Measurements from ENCODE around the gene TST.

Gene TST

DNA sequence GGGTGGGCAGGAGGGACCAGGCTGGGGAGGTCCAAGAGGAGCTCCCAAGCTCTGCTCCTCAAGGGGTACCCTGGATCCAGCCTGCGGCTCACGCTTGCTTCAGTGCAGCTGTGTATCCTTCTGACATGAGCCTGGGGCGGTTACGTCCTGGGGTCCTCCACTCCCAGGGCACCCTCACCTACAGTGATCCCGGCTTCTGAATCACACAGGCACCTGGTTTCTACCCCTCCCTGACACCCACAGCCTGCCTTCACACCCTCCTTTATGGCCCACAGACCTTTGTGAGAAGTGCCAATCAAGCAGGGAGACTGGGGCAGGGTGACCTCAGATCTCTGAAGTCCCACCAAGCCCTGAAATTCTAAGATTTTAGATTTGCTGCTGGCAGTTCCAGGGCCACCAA, 1.8 kb upstream of the TST start:
- TF ChIP-seq, protein P1, sequence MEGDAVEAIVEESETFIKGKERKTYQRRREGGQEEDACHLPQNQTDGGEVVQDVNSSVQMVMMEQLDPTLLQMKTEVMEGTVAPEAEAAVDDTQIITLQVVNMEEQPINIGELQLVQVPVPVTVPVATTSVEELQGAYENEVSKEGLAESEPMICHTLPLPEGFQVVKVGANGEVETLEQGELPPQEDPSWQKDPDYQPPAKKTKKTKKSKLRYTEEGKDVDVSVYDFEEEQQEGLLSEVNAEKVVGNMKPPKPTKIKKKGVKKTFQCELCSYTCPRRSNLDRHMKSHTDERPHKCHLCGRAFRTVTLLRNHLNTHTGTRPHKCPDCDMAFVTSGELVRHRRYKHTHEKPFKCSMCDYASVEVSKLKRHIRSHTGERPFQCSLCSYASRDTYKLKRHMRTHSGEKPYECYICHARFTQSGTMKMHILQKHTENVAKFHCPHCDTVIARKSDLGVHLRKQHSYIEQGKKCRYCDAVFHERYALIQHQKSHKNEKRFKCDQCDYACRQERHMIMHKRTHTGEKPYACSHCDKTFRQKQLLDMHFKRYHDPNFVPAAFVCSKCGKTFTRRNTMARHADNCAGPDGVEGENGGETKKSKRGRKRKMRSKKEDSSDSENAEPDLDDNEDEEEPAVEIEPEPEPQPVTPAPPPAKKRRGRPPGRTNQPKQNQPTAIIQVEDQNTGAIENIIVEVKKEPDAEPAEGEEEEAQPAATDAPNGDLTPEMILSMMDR (IDR thresholded peaks at IDR 0.05), result no peak
- no peak for DNase-seq
- peaks cover 66% of the 10 kb centered on the region for H3K4me1 Mint-ChIP-seq
- no peak overlapping the region for H3K27ac Mint-ChIP-seq
- H3K27me3 Mint-ChIP-seq (ENCODE audit: low read depth, poor library complexity), result no peaks in the 10 kb centered on the region
- H3K36me3 Mint-ChIP-seq (ENCODE audit: low read depth), result peaks cover 20% of the 10 kb centered on the region
- peak overlapping the region; percentile 90 for H3K4me3 Mint-ChIP-seq
- H3K9me3 Mint-ChIP-seq, result no peaks in the 10 kb centered on the region

DNA sequence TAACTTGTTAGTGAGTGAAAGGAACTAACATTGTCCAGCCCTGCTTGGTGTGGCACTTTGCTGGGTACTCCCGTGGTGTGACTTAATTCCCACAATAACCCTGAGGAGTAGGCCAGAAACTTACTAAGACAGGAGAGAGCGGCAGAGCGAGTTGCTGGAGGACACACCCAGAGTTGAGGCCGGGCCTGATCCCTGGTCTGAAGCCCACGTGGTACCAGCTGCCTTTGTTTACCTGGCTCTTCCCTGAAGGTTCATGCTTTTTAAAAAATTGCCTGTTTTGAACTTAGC, 889 bp upstream of the TST start:
- Mint-ChIP-seq H3K27ac (peak overlapping the region; percentile 72), H3K36me3 (ENCODE audit: low read depth) (peaks cover 12% of the 10 kb centered on the region), H3K9me3 (no peaks in the 10 kb centered on the region), H3K27me3 (ENCODE audit: low read depth, poor library complexity) (peaks cover 2% of the 10 kb centered on the region), H3K4me1 (peaks cover 61% of the 10 kb centered on the region), H3K4me3 (peak overlapping the region; percentile 90)
- no peak for DNase-seq
- TF ChIP-seq, protein P1 (IDR thresholded peaks at IDR 0.05), result no peak

DNA sequence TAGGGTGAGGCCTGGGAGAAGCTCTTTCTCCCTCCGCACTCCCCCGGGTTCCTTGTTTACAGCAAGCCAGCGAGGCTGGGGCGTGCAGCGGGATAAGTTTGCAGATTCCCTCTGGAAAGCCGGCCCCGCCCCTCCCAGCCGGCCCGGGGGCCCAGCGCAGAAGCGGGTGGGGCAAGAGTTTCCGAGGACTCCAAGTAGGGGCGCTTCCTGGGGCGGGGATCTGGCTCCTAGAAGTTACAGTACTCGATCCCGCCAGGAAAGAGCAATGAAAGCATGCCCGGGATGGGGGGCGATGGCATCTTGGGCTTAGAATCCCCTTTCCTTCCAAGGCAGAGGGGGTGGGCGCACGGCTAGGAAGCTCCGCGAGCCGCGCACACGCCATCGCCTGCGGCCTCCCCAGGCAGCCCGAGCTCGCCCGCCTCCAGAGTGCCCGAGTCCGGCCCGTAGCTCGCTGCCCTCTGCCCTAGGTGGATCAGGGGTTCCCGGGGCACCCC, 385 bp downstream of the TST start:
- Mint-ChIP-seq H3K4me1 (peaks cover 61% of the 10 kb centered on the region), H3K9me3 (no peaks in the 10 kb centered on the region), H3K27ac (peak overlapping the region; percentile 66), H3K4me3 (peak overlapping the region; percentile 91), H3K27me3 (ENCODE audit: low read depth, poor library complexity) (peaks cover 3% of the 10 kb centered on the region), H3K36me3 (ENCODE audit: low read depth) (peaks cover 5% of the 10 kb centered on the region)
- TF ChIP-seq, protein P1 (IDR thresholded peaks at IDR 0.05), result no peak
- DNase-seq, result peak; percentile 77

DNA sequence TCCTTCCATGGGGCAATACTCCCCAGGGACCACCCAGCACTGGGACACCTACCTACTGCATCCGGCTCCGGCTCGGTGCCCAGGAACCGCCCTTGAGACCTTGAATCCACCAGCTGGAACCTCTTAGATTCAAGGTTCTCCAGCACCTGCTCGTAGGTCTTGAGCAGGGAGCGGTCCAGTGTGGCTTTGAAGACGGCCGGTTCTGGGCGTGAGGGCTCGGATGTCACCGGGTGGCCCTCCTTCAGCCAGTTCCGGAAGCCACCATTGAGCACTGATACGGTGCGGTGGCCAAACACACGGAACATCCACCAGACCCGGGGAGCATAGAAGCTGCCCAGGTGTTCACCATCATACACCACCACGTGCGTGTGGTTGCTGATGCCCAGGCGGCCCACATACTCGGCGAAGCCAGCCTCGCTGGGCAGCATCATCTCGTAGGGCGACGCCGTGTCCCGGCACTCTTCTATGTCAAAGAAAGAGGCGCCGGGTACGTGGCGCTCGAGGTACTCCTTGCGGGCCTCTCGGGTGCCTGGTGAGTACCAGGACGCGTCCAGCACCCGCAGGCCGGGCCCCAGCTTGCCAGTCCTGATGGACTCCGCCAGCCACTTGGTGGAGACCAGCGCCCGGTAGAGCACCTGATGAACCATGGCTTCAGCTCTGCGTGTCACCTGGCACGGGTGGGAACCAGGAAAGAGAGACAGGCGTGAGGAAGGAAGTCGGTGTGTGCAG, 997 bp downstream of the TST start:
- Mint-ChIP-seq H3K9me3 (no peaks in the 10 kb centered on the region), H3K27ac (peak overlapping the region; percentile 64), H3K4me3 (peak overlapping the region; percentile 91)

DNA sequence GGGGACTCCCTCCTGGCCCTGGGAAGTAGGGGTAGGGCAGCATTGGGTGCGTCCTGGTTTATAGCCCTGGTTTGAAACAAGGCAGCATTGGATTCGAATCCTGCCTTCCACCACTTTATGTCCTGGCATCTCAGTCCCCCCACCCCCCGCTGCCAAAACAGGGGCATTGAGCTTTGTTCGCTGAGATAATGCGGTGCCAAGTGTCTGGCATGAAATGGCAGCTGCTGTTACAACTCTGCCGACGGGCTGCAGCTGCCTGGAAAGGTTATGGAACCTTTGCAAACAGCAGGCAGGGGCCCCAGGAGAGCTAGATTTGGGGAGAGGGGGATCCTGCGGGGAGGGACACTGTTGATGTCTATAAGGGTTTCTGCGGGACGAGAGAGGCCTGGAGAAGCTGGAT, 1.9 kb downstream of the TST start:
- TF ChIP-seq, protein P1 (IDR thresholded peaks at IDR 0.05), result no peak
- H3K36me3 Mint-ChIP-seq (ENCODE audit: low read depth), result no peaks in the 10 kb centered on the region
- H3K4me3 Mint-ChIP-seq, result peak overlapping the region; percentile 62
- H3K27ac Mint-ChIP-seq, result no peak overlapping the region
- H3K4me1 Mint-ChIP-seq, result peaks cover 58% of the 10 kb centered on the region
- H3K9me3 Mint-ChIP-seq, result no peaks in the 10 kb centered on the region
- DNase-seq, result no peak
- peaks cover 3% of the 10 kb centered on the region for H3K27me3 Mint-ChIP-seq (ENCODE audit: low read depth, poor library complexity)

More for the DNA sequence above, 997 bp downstream of the TST start:
- H3K36me3 Mint-ChIP-seq (ENCODE audit: low read depth), result no peaks in the 10 kb centered on the region
- TF ChIP-seq, protein P1 (IDR thresholded peaks at IDR 0.05), result no peak
- H3K4me1 Mint-ChIP-seq, result peaks cover 59% of the 10 kb centered on the region
- H3K27me3 Mint-ChIP-seq (ENCODE audit: low read depth, poor library complexity), result peaks cover 3% of the 10 kb centered on the region
- no peak for DNase-seq
